K562 (cell line): Measurements from ENCODE around the gene NCL. TPM values are rescaled to one million over a fixed set of nuclear protein-coding genes. Genes with fewer than 3 reads are reported as not detected.

Experiments
- ATAC-seq: fragments of 200-7000 bp; cut with Tn5 transposase; 3 replicates; pipeline ENCODE4 v1.9.1; 2020; ENCODE audit warnings: moderate library complexity
- BruUV-seq: library from RNA; stranded (reverse); fragments of 400-500 nt; replicated peaks from 2 replicates; lab custom pipeline; 2021; lab: Mats Ljungman, UMichigan
- CTCF ChIA-PET: fragments of 300-600 bp; formaldehyde crosslinking; extraction: SDS; loops from one replicate; lab custom pipeline; 2021; ENCODE audit warnings: low intra/inter-chr PET ratio; lab: Yijun Ruan, JAX
- POLR2A ChIA-PET: fragments of 300-600, 350-650 bp; sonication (Branson Sonifier 250); formaldehyde crosslinking; extraction: SDS; loops from one replicate; lab custom pipeline; 2021; ENCODE audit warnings: antibody characterized with exemption, inconsistent platforms; lab: Yijun Ruan, JAX
- DNase-seq, 4 experiments: peaks; one replicate each; pipeline versions ENCODE4 v3.0.0 to v3.0.0-alpha.2; 2011 to 2018; ENCODE audit warnings: low spot score in 3 of 4, mixed read lengths in 3 of 4; ENCODE audit errors: extremely low read depth in 1 of 4
- FAIRE-seq: peaks from 2 replicates; lab custom pipeline; 2011; peaks lifted over from hg19 to GRCh38; lab: Jason Lieb, UNC
- H2AFZ ChIP-seq: 2 replicates; pipeline ENCODE4 v1.6.0; 2011; ENCODE audit warnings: low read depth, low read length, control low read depth, inconsistent platforms
- H3K27ac ChIP-seq: fragments of 200-600 bp; 3 replicates; pipeline ENCODE4 v1.8.0; 2011; ENCODE audit warnings: low read depth, mild to moderate bottlenecking, control low read depth, inconsistent platforms, low read length, moderate library complexity, mixed read lengths; ENCODE audit errors: extremely low read depth
- H3K27me3 ChIP-seq, 2 experiments: fragments of 300-600 bp in 1 of 2; 2 replicates in 1 of 2; 3 replicates in 1 of 2; pipeline versions ENCODE4 v1.6.0 to v1.8.0; 2011; ENCODE audit warnings: inconsistent platforms in 2 of 2, low read length in 2 of 2, mild to moderate bottlenecking in 1 of 2, mixed read lengths in 1 of 2, moderate library complexity in 1 of 2; ENCODE audit not compliant: control insufficient read depth in 2 of 2, insufficient read depth in 2 of 2
- H3K36me3 ChIP-seq: fragments of 300-600 bp; 3 replicates; pipeline ENCODE4 v1.8.0; 2011; ENCODE audit warnings: mild to moderate bottlenecking, low read length, inconsistent platforms; ENCODE audit not compliant: control insufficient read depth, insufficient read depth
- H3K4me1 ChIP-seq, 2 experiments: fragments of 200-600 bp in 1 of 2; replicated peaks in 1 of 2; 2 replicates in 1 of 2; 3 replicates in 1 of 2; pipeline versions ENCODE4 v1.5.1 to v1.8.0; 2011; ENCODE audit warnings: inconsistent platforms in 2 of 2, low read length in 2 of 2, mild to moderate bottlenecking in 1 of 2, mixed read lengths in 1 of 2, moderate library complexity in 1 of 2; ENCODE audit not compliant: control insufficient read depth in 2 of 2, insufficient read depth in 2 of 2
- H3K4me2 ChIP-seq: 2 replicates; pipeline ENCODE4 v1.6.1; 2011; ENCODE audit warnings: low read length, control low read depth, inconsistent platforms, mixed read lengths; ENCODE audit not compliant: insufficient read depth
- H3K4me3 ChIP-seq: fragments of 200-600 bp; sonication (generic), shearing (Covaris generic); 2 replicates; pipeline ENCODE4 v1.5.1; 2016; ENCODE audit warnings: control low read depth, inconsistent platforms
- H3K79me2 ChIP-seq: fragments of 200-600 bp; 3 replicates; pipeline ENCODE4 v1.8.0; 2011; ENCODE audit warnings: low read length, inconsistent platforms; ENCODE audit not compliant: control insufficient read depth, insufficient read depth
- H3K9ac ChIP-seq, 2 experiments: 2 replicates each; pipeline versions ENCODE4 v1.6.0 to v1.6.1; 2011; ENCODE audit warnings: low read depth in 2 of 2, low read length in 2 of 2, control low read depth in 1 of 2, inconsistent platforms in 1 of 2, mild to moderate bottlenecking in 1 of 2, mixed read lengths in 1 of 2; ENCODE audit not compliant: insufficient read depth in 1 of 2
- H3K9me1 ChIP-seq: one replicate; pipeline ENCODE4 v1.6.0; 2011; ENCODE audit warnings: inconsistent platforms, mild to moderate bottlenecking, low read length, moderate library complexity; ENCODE audit not compliant: control insufficient read depth, insufficient read depth
- H3K9me3 ChIP-seq: replicated peaks from 2 replicates; pipeline ENCODE4 v1.5.1; 2011; ENCODE audit warnings: low read depth, low read length, inconsistent platforms; ENCODE audit not compliant: control insufficient read depth, insufficient read depth
- H4K20me1 ChIP-seq: replicated peaks from 2 replicates; pipeline ENCODE4 v1.6.1; 2011; ENCODE audit warnings: low read length, inconsistent platforms, mixed read lengths; ENCODE audit not compliant: control insufficient read depth, insufficient read depth
- CBX3 ChIP-seq, 2 experiments: IDR thresholded peaks; 1 replicate in 1 of 2; 2 replicates in 1 of 2; pipeline ENCODE4 v1.6.1; 2012; ENCODE audit warnings: inconsistent platforms in 2 of 2, low read length in 2 of 2, borderline replicate concordance in 1 of 2, control low read depth in 1 of 2
- CBX5 ChIP-seq: IDR thresholded peaks from 2 replicates; pipeline ENCODE4 v1.6.1; 2014; ENCODE audit warnings: low read depth, borderline replicate concordance
- RAD21 ChIP-seq, 2 experiments: fragments of 250-450 bp in 1 of 2; fragments of 450-650 bp in 1 of 2; sonication (Bioruptor Pico) in 1 of 2; formaldehyde crosslinking in 1 of 2; IDR thresholded peaks in 1 of 2; conservative IDR thresholded peaks in 1 of 2; 2 replicates each; pipeline versions ENCODE4 v1.4.0 to v1.8.0; 2020 to 2022; ENCODE audit warnings: mild to moderate bottlenecking in 2 of 2, moderate library complexity in 1 of 2
- TRIM28 ChIP-seq: fragments of 450-650 bp; IDR thresholded peaks from 2 replicates; pipeline ENCODE4 v1.6.1; 2017
- WGBS: fragments of 100-300 bp; shearing (Covaris generic); methylation state at CpG from one replicate; pipeline ENCODE4 v1.1.6; 2016; ENCODE audit warnings: low coverage, mixed read lengths; ENCODE audit not compliant: insufficient coverage; ENCODE audit errors: missing lambda C conversion rate; 5-methylcytosine and 5-hydroxymethylcytosine counted together
- in situ Hi-C: fragments of 300-500 bp; cut with MboI; formaldehyde crosslinking; loops from 4 replicates; pipeline ENCODE4 v1.15.0; 2018; ENCODE audit warnings: inconsistent platforms, mixed read lengths
- intact Hi-C: fragments of 100-400 bp; cut with micrococcal nuclease; formaldehyde crosslinking; loops from 2 replicates; pipeline ENCODE4 v1.14.2; 2022
- polyA plus RNA-seq, 8 experiments: library from polyadenylated mRNA; depleted of rRNA in 4 of 8; stranded (reverse) in 5 of 8; unstranded in 3 of 8; fragments of >200 nt; fragmentation: Nextera tagmentation in 2 of 8; fragmentation: Illumina TruSeq in 1 of 8; extraction: Ambion mirVana in 2 of 8; extraction: Trizol in 1 of 8; gene quantifications; 2 replicates each; pipeline versions ENCODE4 v1.2.1 to v1.2.3, GENCODE V29; 2011 to 2014; ENCODE audit warnings: inconsistent platforms in 1 of 8, missing spikeins in 1 of 8
- total RNA-seq, 7 experiments: library from RNA; depleted of rRNA in 6 of 7; stranded (reverse); fragments of >200 nt in 6 of 7; fragmentation: Illumina TruSeq in 2 of 7; extraction: Trizol in 2 of 7; gene quantifications; 2 replicates each; pipeline versions ENCODE4 v1.2.1 to v1.2.3, GENCODE V29; 2011 to 2021; ENCODE audit warnings: low replicate concordance in 1 of 7
- TF ChIP-seq, protein P1 (sequence below): IDR thresholded peaks from 2 replicates; pipeline ENCODE4 v1.6.1; 2011; ENCODE audit warnings: borderline replicate concordance, low read depth, mild to moderate bottlenecking, moderate library complexity, low read length; ENCODE audit not compliant: insufficient read depth, poor library complexity, severe bottlenecking
- TF ChIP-seq, protein P2 (sequence below), 3 experiments: IDR thresholded peaks in 2 of 3; conservative IDR thresholded peaks in 1 of 3; 2 replicates each; pipeline ENCODE4 v1.5.1; 2011 to 2012; ENCODE audit warnings: low read length in 3 of 3, mild to moderate bottlenecking in 3 of 3, control low read depth in 2 of 3, improper control_type of control experiment in 1 of 3, inconsistent platforms in 1 of 3, low read depth in 1 of 3, mixed read lengths in 1 of 3, moderate library complexity in 1 of 3; ENCODE audit not compliant: insufficient read depth in 2 of 3

NCL gene
- total and polyA plus RNA-seq, 9 of the 15 experiments (the other 6 are each of a cell fraction or from before 2014, with no cell fraction given) = 80.9 to 732 (median 361) TPM

DNA sequence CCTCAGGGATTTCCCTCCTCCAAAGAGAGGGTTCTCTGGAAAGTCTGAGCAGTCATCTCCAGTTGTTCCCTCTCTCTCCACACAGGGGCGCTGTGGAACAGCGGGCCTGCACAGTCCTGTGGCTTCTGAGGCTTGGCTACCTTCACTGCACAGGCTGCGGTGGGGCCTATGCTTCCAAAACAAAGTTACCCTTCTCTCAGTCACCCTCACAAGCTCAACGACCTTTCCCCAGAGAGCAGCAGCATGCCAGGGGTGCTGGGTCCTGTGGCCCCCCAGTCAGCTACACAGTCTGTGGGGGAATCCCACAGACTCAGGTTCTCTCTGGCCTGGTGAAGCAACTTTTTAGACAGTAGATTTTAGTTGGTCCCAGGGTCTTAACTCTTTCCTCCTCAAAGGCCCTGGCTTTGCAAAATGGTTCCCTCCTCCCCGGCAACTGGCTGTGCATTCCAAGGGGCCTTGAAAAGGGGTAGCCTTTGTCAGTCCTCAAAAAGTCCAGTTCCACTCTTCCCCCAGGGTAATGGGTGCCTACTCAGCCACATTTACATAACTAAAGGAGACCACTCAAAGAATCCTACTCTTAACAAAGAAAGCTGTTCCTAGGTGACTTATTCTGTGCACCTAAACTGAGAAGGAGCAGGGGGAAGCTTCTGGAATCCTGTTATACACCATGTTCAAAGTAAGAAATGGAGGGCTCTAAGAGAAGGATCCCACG lies 53.8 kb downstream of the NCL start:
- Histone ChIP-seq H3K4me1 (no peaks in the 10 kb centered on the region; a peak in 2 of 5 replicates), H4K20me1 (no peaks in the 10 kb centered on the region), H3K36me3 (no peaks in the 10 kb centered on the region), H3K9me3 (peaks cover 2% of the 10 kb centered on the region; the same call in 1 of the 2 replicates), H3K27ac (no peak overlapping the region), H3K4me3 (no peak overlapping the region), H3K27me3 (0 out of 5 replicates have a peak, but pooled peaks cover 0 to 6% of the 10 kb centered on the region in 2 experiments), H2AFZ (no peak overlapping the region), H3K9ac (no peak overlapping the region), H3K4me2 (no peak overlapping the region), H3K9me1 (no peaks in the 10 kb centered on the region), H3K79me2 (no peaks in the 10 kb centered on the region)
- FAIRE-seq = no peak
- ChIA-PET CTCF (no interaction called here), POLR2A (interaction anchor here (0.6 to 1.0 kb wide), 3 partner anchors 30 to 730 kb away, joined by 3 read pairs; no protein-coding TSS in a partner anchor)
- intact Hi-C loops = no loop called here
- 12% methylated on average over 6 of the region's 6 CpGs for WGBS
- DNase-seq = peak in 2 of 4 experiments; percentile 22 to 37
- ATAC-seq = no peak
- BruUV-seq = no TSS peak
- in situ Hi-C loops = no loop called here
- TF ChIP-seq, protein P1, sequence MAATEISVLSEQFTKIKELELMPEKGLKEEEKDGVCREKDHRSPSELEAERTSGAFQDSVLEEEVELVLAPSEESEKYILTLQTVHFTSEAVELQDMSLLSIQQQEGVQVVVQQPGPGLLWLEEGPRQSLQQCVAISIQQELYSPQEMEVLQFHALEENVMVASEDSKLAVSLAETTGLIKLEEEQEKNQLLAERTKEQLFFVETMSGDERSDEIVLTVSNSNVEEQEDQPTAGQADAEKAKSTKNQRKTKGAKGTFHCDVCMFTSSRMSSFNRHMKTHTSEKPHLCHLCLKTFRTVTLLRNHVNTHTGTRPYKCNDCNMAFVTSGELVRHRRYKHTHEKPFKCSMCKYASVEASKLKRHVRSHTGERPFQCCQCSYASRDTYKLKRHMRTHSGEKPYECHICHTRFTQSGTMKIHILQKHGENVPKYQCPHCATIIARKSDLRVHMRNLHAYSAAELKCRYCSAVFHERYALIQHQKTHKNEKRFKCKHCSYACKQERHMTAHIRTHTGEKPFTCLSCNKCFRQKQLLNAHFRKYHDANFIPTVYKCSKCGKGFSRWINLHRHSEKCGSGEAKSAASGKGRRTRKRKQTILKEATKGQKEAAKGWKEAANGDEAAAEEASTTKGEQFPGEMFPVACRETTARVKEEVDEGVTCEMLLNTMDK = peak; percentile 13
- TF ChIP-seq, protein P2, sequence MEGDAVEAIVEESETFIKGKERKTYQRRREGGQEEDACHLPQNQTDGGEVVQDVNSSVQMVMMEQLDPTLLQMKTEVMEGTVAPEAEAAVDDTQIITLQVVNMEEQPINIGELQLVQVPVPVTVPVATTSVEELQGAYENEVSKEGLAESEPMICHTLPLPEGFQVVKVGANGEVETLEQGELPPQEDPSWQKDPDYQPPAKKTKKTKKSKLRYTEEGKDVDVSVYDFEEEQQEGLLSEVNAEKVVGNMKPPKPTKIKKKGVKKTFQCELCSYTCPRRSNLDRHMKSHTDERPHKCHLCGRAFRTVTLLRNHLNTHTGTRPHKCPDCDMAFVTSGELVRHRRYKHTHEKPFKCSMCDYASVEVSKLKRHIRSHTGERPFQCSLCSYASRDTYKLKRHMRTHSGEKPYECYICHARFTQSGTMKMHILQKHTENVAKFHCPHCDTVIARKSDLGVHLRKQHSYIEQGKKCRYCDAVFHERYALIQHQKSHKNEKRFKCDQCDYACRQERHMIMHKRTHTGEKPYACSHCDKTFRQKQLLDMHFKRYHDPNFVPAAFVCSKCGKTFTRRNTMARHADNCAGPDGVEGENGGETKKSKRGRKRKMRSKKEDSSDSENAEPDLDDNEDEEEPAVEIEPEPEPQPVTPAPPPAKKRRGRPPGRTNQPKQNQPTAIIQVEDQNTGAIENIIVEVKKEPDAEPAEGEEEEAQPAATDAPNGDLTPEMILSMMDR (IDR thresholded peaks at IDR 0.05 in 2 of 3, conservative IDR thresholded peaks at IDR 0.05 in 1 of 3; ENCODE audit: insufficient read depth in 2 of 3, low read depth in 1 of 3, low read length in 3 of 3) = peak; percentile 32 to 55 (median 47)
- peak; percentile 81 for TF ChIP-seq CBX5
- TF ChIP-seq CBX3 (IDR thresholded peaks at IDR 0.05; ENCODE audit: borderline replicate concordance in 1 of 2, low read length in 2 of 2) = peak in 1 of 2 experiments; percentile 95; a peak in 2 of 3 replicates
- TF ChIP-seq RAD21 (CRISPR knock-in tag; conservative IDR thresholded peaks at IDR 0.05 in 1 of 2, IDR thresholded peaks at IDR 0.05 in 1 of 2) = peak in 1 of 2 experiments; percentile 18; a peak in 1 of 4 replicates
- 0 out of 2 replicates have a peak, but pooled peaks have one; percentile 56 for TF ChIP-seq TRIM28
